GM23248 (cell line): Measurements from ENCODE around the gene KCND1. TPM values are rescaled to one million over a fixed set of nuclear protein-coding genes. Genes with fewer than 3 reads are reported as not detected.
A peak's percentile ranks its signal among the peaks of the same experiment; 100 is the strongest.

Source experiments
- DNase-seq: peaks from one replicate; pipeline ENCODE4 v3.0.0-alpha.2; 2015
- H2AFZ ChIP-seq: fragments of 200-600 bp; sonication (generic); 2 replicates; pipeline ENCODE4 v1.6.1; 2016; ENCODE audit warnings: antibody characterized with exemption
- H3F3A ChIP-seq: fragments of 200-600 bp; sonication (generic); 2 replicates; pipeline ENCODE4 v1.6.1; 2016; ENCODE audit warnings: mild to moderate bottlenecking, antibody characterized with exemption, mixed run types; ENCODE audit not compliant: insufficient read depth
- H3K27ac ChIP-seq: fragments of 200-600 bp; sonication (generic); 2 replicates; pipeline ENCODE4 v1.5.1; 2016; ENCODE audit warnings: mild to moderate bottlenecking
- H3K27me3 ChIP-seq: fragments of 200-600 bp; sonication (generic); replicated peaks from 2 replicates; pipeline ENCODE4 v1.6.1; 2016; ENCODE audit warnings: mild to moderate bottlenecking; ENCODE audit not compliant: insufficient read depth
- H3K36me3 ChIP-seq: fragments of 200-600 bp; sonication (generic); 2 replicates; pipeline ENCODE4 v1.6.1; 2016; ENCODE audit warnings: low read depth, mild to moderate bottlenecking
- H3K4me1 ChIP-seq: fragments of 200-600 bp; sonication (generic); 2 replicates; pipeline ENCODE4 v1.6.1; 2016; ENCODE audit warnings: mild to moderate bottlenecking; ENCODE audit not compliant: insufficient read depth
- H3K4me2 ChIP-seq: fragments of 200-600 bp; sonication (generic); one replicate; pipeline ENCODE4 v1.6.1; 2016; ENCODE audit warnings: mild to moderate bottlenecking; ENCODE audit not compliant: unreplicated experiment
- H3K4me3 ChIP-seq: fragments of 200-600 bp; sonication (generic); 2 replicates; pipeline ENCODE4 v1.5.1; 2016; ENCODE audit warnings: mild to moderate bottlenecking
- H3K79me2 ChIP-seq: fragments of 200-600 bp; sonication (generic); 2 replicates; pipeline ENCODE4 v1.6.1; 2016; ENCODE audit warnings: mild to moderate bottlenecking; ENCODE audit not compliant: insufficient read depth
- H3K9ac ChIP-seq: fragments of 200-600 bp; sonication (generic); 2 replicates; pipeline ENCODE4 v1.6.1; 2016; ENCODE audit warnings: mild to moderate bottlenecking
- H3K9me2 ChIP-seq: fragments of 200-600 bp; sonication (generic); 2 replicates; pipeline ENCODE4 v1.6.1; 2016; ENCODE audit warnings: mixed run types, mild to moderate bottlenecking, moderate library complexity; ENCODE audit not compliant: insufficient read depth
- H3K9me3 ChIP-seq: fragments of 200-600 bp; sonication (generic); one replicate; pipeline ENCODE4 v1.6.1; 2017; ENCODE audit warnings: low read depth
- H4K20me1 ChIP-seq: fragments of 200-600 bp; sonication (generic); 2 replicates; pipeline ENCODE4 v1.6.0; 2016; ENCODE audit not compliant: insufficient read depth
- EZH2 ChIP-seq: fragments of 200-600 bp; sonication (generic); IDR thresholded peaks from 2 replicates; pipeline ENCODE4 v1.6.1; 2018; ENCODE audit warnings: antibody characterized with exemption, mild to moderate bottlenecking; ENCODE audit not compliant: insufficient read depth, poor library complexity, severe bottlenecking
- EZH2phosphoT487 ChIP-seq: fragments of 200-600 bp; sonication (generic); IDR thresholded peaks from 2 replicates; pipeline ENCODE4 v1.6.1; 2018; ENCODE audit warnings: antibody characterized with exemption, moderate library complexity, mild to moderate bottlenecking, low read depth; ENCODE audit not compliant: insufficient read depth
- WGBS, 2 experiments: methylation state at CpG; one replicate each; pipeline ENCODE4 v1.1.6; 2015 to 2017; ENCODE audit warnings: low lambda C conversion rate in 2 of 2, low coverage in 1 of 2; ENCODE audit errors: missing lambda C conversion rate in 2 of 2; 5-methylcytosine and 5-hydroxymethylcytosine counted together
- in situ Hi-C: fragments of 300-500 bp; cut with MboI; formaldehyde crosslinking; loops from 2 replicates; pipeline ENCODE4 v1.15.0; 2020
- polyA plus RNA-seq: library from polyadenylated mRNA; unstranded; fragments of >200 nt; fragmentation: Nextera tagmentation; extraction: Ambion mirVana; gene quantifications from 2 replicates; pipeline ENCODE4 v1.2.1, GENCODE V29; 2016
- total RNA-seq: library from RNA; depleted of rRNA; stranded (reverse); fragments of >200 nt; shearing (Covaris generic); gene quantifications from 2 replicates; pipeline ENCODE4 v1.2.3, GENCODE V29; 2014

KCND1 gene
- total and polyA plus RNA-seq, 2 experiments from 2014 or later: 0.65 to 0.69 TPM

DNA sequence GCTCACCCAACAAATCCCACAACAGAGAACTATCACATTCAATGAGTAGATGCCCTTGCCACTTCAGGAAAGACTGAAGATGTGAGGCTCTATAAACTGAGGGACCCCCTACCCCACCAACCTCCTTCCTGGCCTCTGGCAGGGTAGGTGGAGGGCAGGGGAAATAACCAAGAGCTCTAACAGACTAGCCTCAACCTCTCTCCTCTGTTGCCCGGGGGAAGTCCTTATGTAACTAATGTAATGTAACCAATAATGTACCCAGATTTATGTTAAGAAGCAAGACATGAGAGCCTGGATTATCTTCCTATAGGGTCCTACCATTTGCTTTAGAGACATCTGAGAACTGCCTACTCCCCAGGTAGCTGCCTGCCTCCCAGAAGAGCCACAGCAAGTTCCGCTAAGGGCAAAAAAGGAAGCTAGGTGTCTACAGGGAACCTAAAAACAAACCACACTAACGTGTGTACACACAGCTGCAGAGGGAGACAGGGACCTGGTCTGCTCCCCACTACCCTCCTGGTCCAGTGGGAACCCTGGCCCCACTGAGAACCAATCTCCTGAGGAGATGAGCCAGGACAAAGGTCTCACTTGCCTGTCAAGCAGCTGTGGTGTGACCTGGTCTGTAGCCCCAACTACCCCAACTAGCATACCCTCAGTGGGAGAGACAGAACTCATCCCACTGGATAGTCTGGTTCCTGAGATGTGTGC lies 32.0 kb downstream of the KCND1 start:
- H3K4me3 ChIP-seq: no peak overlapping the region
- WGBS, 2 experiments: 65 to 90% methylated on average over 2 to 3 of the region's 3 CpGs

DNA sequence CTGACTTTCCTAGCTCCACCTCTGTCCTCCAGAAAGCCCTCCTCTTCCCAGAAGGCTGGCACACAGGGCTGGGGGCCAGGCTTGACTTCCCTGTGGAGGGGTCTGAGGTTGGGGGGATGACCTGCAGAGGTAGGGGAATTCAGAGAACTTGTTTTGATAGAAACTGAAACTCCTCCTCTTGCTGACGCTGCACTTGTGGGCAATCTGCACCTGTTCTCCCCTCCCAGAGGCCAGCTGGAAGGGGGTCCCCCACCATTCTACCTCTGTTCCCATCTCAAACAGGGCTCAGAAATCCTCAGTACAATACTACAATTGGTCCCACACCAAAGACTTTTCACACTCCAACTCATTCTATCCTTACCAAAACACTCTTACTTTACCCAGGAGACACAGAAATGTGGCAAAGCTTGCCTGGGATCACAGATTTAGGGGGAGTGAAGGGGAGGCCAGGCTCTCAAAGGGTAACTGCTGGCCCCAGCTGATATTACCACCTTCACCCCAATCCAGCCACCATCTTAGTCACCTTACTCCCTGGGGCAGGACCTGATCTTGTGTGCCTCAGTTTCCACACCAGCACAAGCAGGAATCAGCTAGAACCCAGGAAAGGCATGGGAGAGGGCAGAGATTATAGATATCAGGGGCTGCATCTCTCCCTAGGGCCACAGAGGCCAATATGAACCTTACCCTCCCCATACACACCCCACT lies 32.8 kb downstream of the KCND1 start:
- Histone ChIP-seq H3K27ac (no peak overlapping the region), H3F3A (no peaks in the 10 kb centered on the region), H3K79me2 (peaks cover 74% of the 10 kb centered on the region), H3K27me3 (no peaks in the 10 kb centered on the region), H3K36me3 (no peaks in the 10 kb centered on the region), H3K9ac (no peak overlapping the region), H2AFZ (no peak overlapping the region), H4K20me1 (no peaks in the 10 kb centered on the region), H3K4me1 (no peaks in the 10 kb centered on the region), H3K4me2 (no peak overlapping the region), H3K4me3 (no peak overlapping the region), H3K9me2 (no peaks in the 10 kb centered on the region), H3K9me3 (no peaks in the 10 kb centered on the region)
- WGBS, 2 experiments: 38 to 40% methylated on average over 1 of the region's 1 CpG
- DNase-seq: no peak
- TF ChIP-seq EZH2 (no peak), EZH2phosphoT487 (no peak)
- in situ Hi-C loops: loop anchor here (25.0 kb wide), 1 partner anchor 98 kb away; the partner anchor contains the start of gene TFE3

More for the DNA sequence above, 32.0 kb downstream of the KCND1 start:
- no peaks in the 10 kb centered on the region for H3K9me3 ChIP-seq
- no peaks in the 10 kb centered on the region for H3K4me1 ChIP-seq
- DNase-seq: no peak
- no peak overlapping the region for H3K27ac ChIP-seq
- no peaks in the 10 kb centered on the region for H4K20me1 ChIP-seq
- TF ChIP-seq EZH2: no peak
- TF ChIP-seq EZH2phosphoT487: no peak
- H3K27me3 ChIP-seq: no peaks in the 10 kb centered on the region
- H3K79me2 ChIP-seq: peaks cover 82% of the 10 kb centered on the region
- H3K9ac ChIP-seq: no peak overlapping the region
- no peaks in the 10 kb centered on the region for H3K9me2 ChIP-seq
- no peak overlapping the region for H3K4me2 ChIP-seq
- in situ Hi-C loops: loop anchor here (25.0 kb wide), 1 partner anchor 98 kb away; the partner anchor contains the start of gene TFE3
- H3K36me3 ChIP-seq: no peaks in the 10 kb centered on the region
- H3F3A ChIP-seq: no peaks in the 10 kb centered on the region
- H2AFZ ChIP-seq: no peak overlapping the region

DNA sequence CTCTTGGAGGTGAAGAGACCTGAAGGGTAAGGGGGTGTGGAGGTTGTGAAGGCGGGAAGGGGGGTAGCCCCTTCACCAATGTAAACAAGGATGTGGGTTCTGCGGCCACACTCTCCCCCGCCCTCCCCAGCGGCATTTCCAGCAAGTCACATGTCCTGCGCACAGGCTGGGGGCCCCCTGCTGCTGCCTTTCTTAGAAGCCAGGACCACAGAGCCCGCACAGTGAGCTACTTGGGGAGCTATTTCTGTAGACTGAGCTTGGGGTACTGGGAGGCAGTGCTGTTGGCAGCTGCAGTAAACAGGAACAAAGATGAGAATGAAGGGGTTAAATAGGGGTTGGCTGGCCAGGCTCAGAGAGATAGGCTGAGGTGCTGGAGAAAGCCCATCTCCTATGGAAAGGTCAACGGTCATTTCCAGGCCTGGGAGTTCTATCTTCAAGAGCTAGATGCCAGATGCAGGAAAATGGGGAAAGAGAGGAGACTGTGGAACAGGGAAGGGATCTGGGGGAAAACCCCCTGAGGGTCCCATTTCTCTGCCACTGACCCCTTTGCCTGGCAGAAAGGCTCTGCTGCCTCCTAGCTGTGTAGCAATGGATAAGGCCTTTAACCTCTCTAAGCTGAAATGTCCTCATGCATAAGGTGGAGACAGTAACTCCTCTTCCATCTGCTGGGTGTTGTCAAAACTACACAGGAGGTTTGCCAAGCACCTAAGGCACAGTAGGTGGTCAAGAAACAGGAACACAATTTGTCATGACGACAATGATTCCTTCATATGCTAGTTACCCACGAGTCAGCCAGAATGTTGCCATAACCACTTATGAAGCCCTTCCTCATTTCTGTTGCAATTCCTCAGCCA lies 34.4 kb downstream of the KCND1 start:
- no peaks in the 10 kb centered on the region for H3K36me3 ChIP-seq
- peaks cover 59% of the 10 kb centered on the region for H3K79me2 ChIP-seq

DNA sequence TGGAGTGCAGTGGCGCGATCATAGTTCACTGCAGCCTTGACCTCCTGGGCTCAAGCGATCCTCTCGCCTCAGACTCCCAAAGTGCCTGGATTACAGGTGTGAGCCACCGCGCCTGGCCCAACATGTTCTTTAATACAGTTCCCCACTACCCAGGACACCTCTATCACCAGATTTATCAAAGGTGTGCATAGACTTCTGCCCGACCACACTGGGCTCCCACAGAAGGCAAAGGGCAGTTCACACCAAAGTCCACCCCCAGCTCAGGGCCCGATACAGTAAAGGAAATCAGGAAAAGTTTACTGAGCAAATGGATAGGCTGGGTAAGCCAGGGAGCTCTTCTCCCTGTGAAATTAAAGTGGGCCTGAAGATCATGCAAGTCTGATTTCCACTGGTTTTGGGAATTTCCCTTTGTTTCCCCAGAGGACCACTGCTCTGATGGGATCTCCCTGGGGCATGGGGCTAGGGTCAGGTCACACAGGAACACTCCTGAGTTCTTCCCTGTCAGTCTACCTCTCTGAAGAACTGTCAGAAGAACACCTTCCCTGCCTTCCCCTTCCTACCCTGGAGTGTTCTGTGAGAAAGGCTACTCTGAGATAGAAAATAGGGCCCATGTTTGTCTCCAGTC lies 35.1 kb downstream of the KCND1 start:
- Histone ChIP-seq H3K9ac (no peak overlapping the region), H3K4me1 (no peaks in the 10 kb centered on the region), H3F3A (no peaks in the 10 kb centered on the region), H3K36me3 (no peaks in the 10 kb centered on the region), H3K79me2 (peaks cover 55% of the 10 kb centered on the region), H3K9me3 (no peaks in the 10 kb centered on the region), H3K27me3 (no peaks in the 10 kb centered on the region), H3K9me2 (no peaks in the 10 kb centered on the region), H4K20me1 (no peaks in the 10 kb centered on the region), H3K27ac (no peak overlapping the region), H3K4me2 (no peak overlapping the region), H3K4me3 (no peak overlapping the region), H2AFZ (no peak overlapping the region)
- in situ Hi-C loops: loop anchor here (25.0 kb wide), 1 partner anchor 101 kb away; the partner anchor contains the start of gene TFE3
- no peak for TF ChIP-seq EZH2
- TF ChIP-seq EZH2phosphoT487: no peak
- no peak for DNase-seq
- WGBS, 2 experiments: 90 to 91% methylated on average over 8 of the region's 8 CpGs

More for the DNA sequence above, 34.4 kb downstream of the KCND1 start:
- Histone ChIP-seq H3K27me3 (no peaks in the 10 kb centered on the region), H3K27ac (no peak overlapping the region), H3K4me3 (no peak overlapping the region), H3K9me2 (no peaks in the 10 kb centered on the region), H3K9ac (no peak overlapping the region), H3K4me2 (no peak overlapping the region), H3K4me1 (no peaks in the 10 kb centered on the region), H3F3A (no peaks in the 10 kb centered on the region), H4K20me1 (no peaks in the 10 kb centered on the region), H2AFZ (no peak overlapping the region), H3K9me3 (no peaks in the 10 kb centered on the region)
- in situ Hi-C loops: loop anchor here (25.0 kb wide), 1 partner anchor 100 kb away; the partner anchor contains the start of gene TFE3
- DNase-seq: peak; percentile 18
- no peak for TF ChIP-seq EZH2
- TF ChIP-seq EZH2phosphoT487: no peak
- WGBS, 2 experiments: 60 to 80% methylated on average over 4 to 9 of the region's 9 CpGs
